MCF 10A (cell line): ENCODE results near the gene HAO2. TPM values are rescaled to one million over a fixed set of nuclear protein-coding genes. Genes with fewer than 3 reads are reported as not detected.

ENCODE experiments used
- BruUV-seq: library from RNA; stranded (reverse); fragments of 400-500 nt; replicated peaks from 2 replicates; lab custom pipeline; 2021; lab: Mats Ljungman, UMichigan
- CTCF ChIA-PET: fragments of 300-600 bp; sonication (Branson Sonifier 250); formaldehyde crosslinking; extraction: SDS; loops from one replicate; lab custom pipeline; 2021; ENCODE audit warnings: antibody characterized with exemption, inconsistent platforms; lab: Yijun Ruan, JAX
- POLR2A ChIA-PET: fragments of 300-600, 350-650 bp; sonication (Branson Sonifier 250); formaldehyde crosslinking; extraction: SDS; loops from one replicate; lab custom pipeline; 2020; ENCODE audit warnings: antibody characterized with exemption, inconsistent platforms; lab: Yijun Ruan, JAX
- DNase-seq: peaks from one replicate; pipeline ENCODE4 v3.0.0-alpha.2; 2018; ENCODE audit not compliant: unreplicated experiment
- H3K27ac Mint-ChIP-seq: one replicate; pipeline ENCODE4 v1.8.0; 2022; ENCODE audit warnings: mild to moderate bottlenecking, low read depth, mixed read lengths; ENCODE audit not compliant: unreplicated experiment
- H3K27me3 Mint-ChIP-seq: one replicate; pipeline ENCODE4 v1.8.0; 2022; ENCODE audit warnings: mixed read lengths; ENCODE audit not compliant: insufficient read depth, unreplicated experiment
- H3K36me3 Mint-ChIP-seq: one replicate; pipeline ENCODE4 v1.8.0; 2022; ENCODE audit warnings: mild to moderate bottlenecking, moderate library complexity, mixed read lengths; ENCODE audit not compliant: insufficient read depth, unreplicated experiment
- H3K4me1 Mint-ChIP-seq: one replicate; pipeline ENCODE4 v1.8.0; 2022; ENCODE audit warnings: mixed read lengths; ENCODE audit not compliant: insufficient read depth, unreplicated experiment
- H3K4me3 Mint-ChIP-seq: one replicate; pipeline ENCODE4 v1.8.0; 2022; ENCODE audit warnings: mild to moderate bottlenecking, moderate library complexity, mixed read lengths; ENCODE audit not compliant: unreplicated experiment
- H3K9me3 Mint-ChIP-seq: one replicate; pipeline ENCODE4 v1.8.0; 2022; ENCODE audit warnings: mixed read lengths; ENCODE audit not compliant: unreplicated experiment
- intact Hi-C: fragments of 100-400 bp; cut with micrococcal nuclease; formaldehyde crosslinking; loops from 2 replicates; pipeline ENCODE4 v1.14.1; 2022
- total RNA-seq: library from RNA; stranded (reverse); gene quantifications from 2 replicates; pipeline ENCODE4 v1.2.3, GENCODE V29; 2022
- TF ChIP-seq, protein P1 (sequence below): fragments of 200-600 bp; IDR thresholded peaks from one replicate; pipeline ENCODE4 v1.8.0; 2022; ENCODE audit warnings: antibody characterized with exemption, mild to moderate bottlenecking; ENCODE audit not compliant: unreplicated experiment

HAO2 gene
- total RNA-seq, 1 experiment from 2014 or later = not detected

DNA sequence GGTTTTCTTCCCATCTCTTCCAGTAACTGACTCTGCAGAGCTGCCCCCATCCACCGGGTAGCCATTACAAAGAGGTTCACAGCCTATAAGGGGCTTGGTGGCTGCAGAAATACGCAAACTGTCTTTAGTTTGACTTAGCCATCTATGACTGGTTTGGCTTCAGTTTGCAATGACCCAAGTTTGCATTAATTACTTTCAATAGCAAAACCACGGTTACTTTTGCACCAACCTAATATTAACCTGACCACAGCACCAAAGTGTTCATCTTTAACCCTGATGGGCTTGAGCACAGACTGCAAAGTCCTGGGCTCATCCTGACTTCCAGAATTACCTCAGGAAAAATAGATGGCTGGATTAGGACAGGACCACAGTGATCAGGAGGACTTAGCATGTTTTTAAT, 2.2 kb upstream of the HAO2 start:
- H3K9me3 Mint-ChIP-seq = no peaks in the 10 kb centered on the region
- H3K4me3 Mint-ChIP-seq = no peak overlapping the region
- POLR2A ChIA-PET = interaction anchor here (1.1 to 1.5 kb wide), 2 partner anchors 8 to 78 kb away, joined by 4 read pairs; no protein-coding TSS in a partner anchor
- TF ChIP-seq, protein P1, sequence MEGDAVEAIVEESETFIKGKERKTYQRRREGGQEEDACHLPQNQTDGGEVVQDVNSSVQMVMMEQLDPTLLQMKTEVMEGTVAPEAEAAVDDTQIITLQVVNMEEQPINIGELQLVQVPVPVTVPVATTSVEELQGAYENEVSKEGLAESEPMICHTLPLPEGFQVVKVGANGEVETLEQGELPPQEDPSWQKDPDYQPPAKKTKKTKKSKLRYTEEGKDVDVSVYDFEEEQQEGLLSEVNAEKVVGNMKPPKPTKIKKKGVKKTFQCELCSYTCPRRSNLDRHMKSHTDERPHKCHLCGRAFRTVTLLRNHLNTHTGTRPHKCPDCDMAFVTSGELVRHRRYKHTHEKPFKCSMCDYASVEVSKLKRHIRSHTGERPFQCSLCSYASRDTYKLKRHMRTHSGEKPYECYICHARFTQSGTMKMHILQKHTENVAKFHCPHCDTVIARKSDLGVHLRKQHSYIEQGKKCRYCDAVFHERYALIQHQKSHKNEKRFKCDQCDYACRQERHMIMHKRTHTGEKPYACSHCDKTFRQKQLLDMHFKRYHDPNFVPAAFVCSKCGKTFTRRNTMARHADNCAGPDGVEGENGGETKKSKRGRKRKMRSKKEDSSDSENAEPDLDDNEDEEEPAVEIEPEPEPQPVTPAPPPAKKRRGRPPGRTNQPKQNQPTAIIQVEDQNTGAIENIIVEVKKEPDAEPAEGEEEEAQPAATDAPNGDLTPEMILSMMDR = no peak
- intact Hi-C loops = no loop called here
- CTCF ChIA-PET = interaction anchor here (0.6 to 7.8 kb wide), 27 partner anchors 8 to 1605 kb away, joined by 3 to 116 read pairs (median 5); no protein-coding TSS in a partner anchor
- no peaks in the 10 kb centered on the region for H3K27me3 Mint-ChIP-seq
- H3K4me1 Mint-ChIP-seq = peaks cover 14% of the 10 kb centered on the region
- H3K36me3 Mint-ChIP-seq = no peaks in the 10 kb centered on the region
- H3K27ac Mint-ChIP-seq = no peak overlapping the region
- no peak for DNase-seq
- BruUV-seq = no TSS peak

DNA sequence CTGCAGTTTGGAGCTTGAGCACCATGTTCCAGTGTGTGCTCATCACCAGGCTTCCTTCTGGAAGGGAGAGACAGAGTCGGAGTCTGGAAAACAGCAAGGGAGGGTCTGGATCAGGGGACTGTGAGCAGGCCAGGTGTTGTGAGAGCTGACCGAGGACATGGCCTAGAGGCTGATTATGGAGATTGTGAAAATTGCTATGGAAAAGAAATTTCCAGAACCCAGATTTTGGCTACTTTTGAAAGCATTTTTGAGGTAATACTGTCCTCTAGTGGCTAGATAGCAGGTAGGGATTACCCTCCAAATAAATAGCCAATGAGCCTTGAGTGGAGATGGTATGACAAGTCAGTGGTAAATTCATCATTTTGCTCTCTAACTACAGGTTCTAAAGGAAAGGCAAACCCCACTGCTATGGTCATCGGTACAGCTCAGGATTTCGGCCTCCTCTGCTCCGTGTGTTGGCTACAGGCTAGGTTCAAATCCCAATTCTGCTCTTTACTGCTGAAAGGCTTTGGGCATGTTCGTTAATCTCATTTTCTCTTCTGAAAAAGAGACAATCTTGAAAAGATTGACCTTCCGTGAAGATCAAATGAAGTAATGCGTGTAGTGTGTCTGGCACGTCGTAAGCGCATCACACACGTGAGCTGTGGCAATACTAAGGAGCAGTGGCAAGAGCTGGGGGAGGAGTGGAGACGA, 1.0 kb upstream of the HAO2 start:
- H3K4me3 Mint-ChIP-seq = no peak overlapping the region
- no TSS peak for BruUV-seq
- ChIA-PET CTCF (interaction anchor here (0.5 to 7.8 kb wide), 40 partner anchors 8 to 1606 kb away, joined by 3 to 116 read pairs (median 4); no protein-coding TSS in a partner anchor), POLR2A (interaction anchor here (0.7 to 1.5 kb wide), 3 partner anchors 9 to 227 kb away, joined by 3 to 4 read pairs (median 4); partner anchors contain the start of gene WARS2)
- peaks cover 14% of the 10 kb centered on the region for H3K4me1 Mint-ChIP-seq
- no peaks in the 10 kb centered on the region for H3K36me3 Mint-ChIP-seq
- TF ChIP-seq, protein P1 = peak; percentile 94
- intact Hi-C loops = loop anchor here (1.0 kb wide), 5 partner anchors 81 to 1290 kb away; partner anchors contain the start of gene WARS2
- no peak overlapping the region for H3K27ac Mint-ChIP-seq
- peak; percentile 60 for DNase-seq
- no peaks in the 10 kb centered on the region for H3K9me3 Mint-ChIP-seq
- H3K27me3 Mint-ChIP-seq = no peaks in the 10 kb centered on the region

DNA sequence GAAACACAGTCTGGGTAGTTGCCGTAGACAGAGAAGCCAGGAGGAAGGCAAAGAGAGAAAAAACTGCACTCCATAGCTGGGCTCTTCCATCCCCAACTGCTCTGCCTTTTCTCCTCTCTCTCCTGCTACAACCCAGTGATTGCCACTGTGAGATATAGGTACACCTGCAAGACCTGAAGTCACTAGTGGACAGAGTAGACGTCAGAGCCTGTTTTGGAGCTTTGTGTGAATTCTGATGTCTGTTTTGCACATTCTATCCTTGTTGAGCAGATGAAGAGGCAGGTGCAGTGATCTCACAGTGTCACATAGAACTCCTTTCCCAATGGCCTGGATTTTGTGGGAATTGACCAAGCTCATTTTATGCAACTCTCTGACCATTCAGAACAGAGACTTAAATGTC, 2.2 kb downstream of the HAO2 start:
- Mint-ChIP-seq H3K27me3 (no peaks in the 10 kb centered on the region), H3K27ac (no peak overlapping the region), H3K9me3 (no peaks in the 10 kb centered on the region), H3K4me1 (peaks cover 12% of the 10 kb centered on the region), H3K4me3 (no peak overlapping the region), H3K36me3 (no peaks in the 10 kb centered on the region)
- BruUV-seq = no TSS peak
- ChIA-PET CTCF (interaction anchor here (0.6 to 7.8 kb wide), 6 partner anchors 10 to 1216 kb away, joined by 3 to 116 read pairs (median 3); no protein-coding TSS in a partner anchor), POLR2A (interaction anchor here (0.9 kb wide), 1 partner anchor 1223 kb away, joined by 3 read pairs; no protein-coding TSS in a partner anchor)
- intact Hi-C loops = no loop called here
- no peak for DNase-seq
- TF ChIP-seq, protein P1 = no peak

DNA sequence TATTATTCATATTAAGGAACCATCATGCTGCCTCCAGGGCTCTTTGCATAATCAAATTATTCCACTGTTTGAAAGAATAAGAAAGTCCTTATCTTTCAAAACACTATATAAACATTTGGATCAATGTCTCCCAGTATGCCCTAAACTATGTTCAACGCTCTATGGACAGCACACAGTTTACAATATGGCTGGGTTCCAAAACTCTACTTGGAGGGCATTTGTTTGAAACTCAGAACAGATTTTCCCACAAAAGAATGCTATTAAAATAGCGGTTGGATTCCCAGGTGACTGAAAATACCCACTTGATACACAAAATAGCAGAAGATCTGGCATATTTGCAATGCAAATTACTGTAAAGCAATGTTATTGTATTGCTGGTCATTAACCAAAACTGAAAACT, 3.2 kb downstream of the HAO2 start:
- no peaks in the 10 kb centered on the region for H3K9me3 Mint-ChIP-seq
- CTCF ChIA-PET = no interaction called here

More for the DNA sequence above, 3.2 kb downstream of the HAO2 start:
- intact Hi-C loops = no loop called here
- POLR2A ChIA-PET = no interaction called here
- no peak for DNase-seq
- Mint-ChIP-seq H3K27ac (no peak overlapping the region), H3K4me3 (no peak overlapping the region), H3K36me3 (no peaks in the 10 kb centered on the region), H3K4me1 (peaks cover 12% of the 10 kb centered on the region), H3K27me3 (no peaks in the 10 kb centered on the region)
- TF ChIP-seq, protein P1 = no peak
- no TSS peak for BruUV-seq
